Peyer's patch (tissue), 4 donors: ENCODE results near the gene BOLA1.

Source experiments
- POLR2A ChIP-seq, 2 donors: fragments of 450-650 bp; IDR thresholded peaks; one replicate each; pipeline ENCODE4 v1.5.1; 2017; ENCODE audit warnings: antibody characterized with exemption in 2 of 2, mild to moderate bottlenecking in 2 of 2, moderate library complexity in 2 of 2
- TF ChIP-seq, protein P1 (sequence below), 6 experiments: fragments of 450-650 bp in 4 of 6; fragments of 200-600 bp in 2 of 6; sonication (generic) in 1 of 6; IDR thresholded peaks; one replicate each; pipeline ENCODE4 v1.5.1; 2017 to 2019; ENCODE audit warnings: antibody characterized with exemption in 6 of 6, mild to moderate bottlenecking in 3 of 6, moderate library complexity in 1 of 6

DNA sequence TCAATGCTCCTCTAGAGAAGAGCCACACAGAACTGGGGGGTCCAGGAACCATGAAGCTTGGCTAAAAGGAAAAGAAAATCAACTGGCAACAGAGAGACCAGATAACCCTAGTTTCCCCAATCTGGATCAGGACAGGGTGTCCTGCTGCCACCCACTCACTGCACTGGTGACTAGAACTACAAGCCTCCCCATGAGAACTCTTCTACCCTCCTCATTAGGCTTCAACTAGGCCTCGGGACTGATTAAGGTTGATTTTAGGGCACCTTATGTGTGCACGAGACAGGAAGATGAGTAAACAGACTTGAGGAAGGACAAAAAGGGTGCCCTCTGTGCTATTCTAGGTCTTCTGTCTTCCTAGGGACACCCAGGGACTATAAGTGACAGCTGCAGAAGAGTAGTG, 30.5 kb downstream of the BOLA1 start:
- TF ChIP-seq, protein P1, sequence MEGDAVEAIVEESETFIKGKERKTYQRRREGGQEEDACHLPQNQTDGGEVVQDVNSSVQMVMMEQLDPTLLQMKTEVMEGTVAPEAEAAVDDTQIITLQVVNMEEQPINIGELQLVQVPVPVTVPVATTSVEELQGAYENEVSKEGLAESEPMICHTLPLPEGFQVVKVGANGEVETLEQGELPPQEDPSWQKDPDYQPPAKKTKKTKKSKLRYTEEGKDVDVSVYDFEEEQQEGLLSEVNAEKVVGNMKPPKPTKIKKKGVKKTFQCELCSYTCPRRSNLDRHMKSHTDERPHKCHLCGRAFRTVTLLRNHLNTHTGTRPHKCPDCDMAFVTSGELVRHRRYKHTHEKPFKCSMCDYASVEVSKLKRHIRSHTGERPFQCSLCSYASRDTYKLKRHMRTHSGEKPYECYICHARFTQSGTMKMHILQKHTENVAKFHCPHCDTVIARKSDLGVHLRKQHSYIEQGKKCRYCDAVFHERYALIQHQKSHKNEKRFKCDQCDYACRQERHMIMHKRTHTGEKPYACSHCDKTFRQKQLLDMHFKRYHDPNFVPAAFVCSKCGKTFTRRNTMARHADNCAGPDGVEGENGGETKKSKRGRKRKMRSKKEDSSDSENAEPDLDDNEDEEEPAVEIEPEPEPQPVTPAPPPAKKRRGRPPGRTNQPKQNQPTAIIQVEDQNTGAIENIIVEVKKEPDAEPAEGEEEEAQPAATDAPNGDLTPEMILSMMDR (IDR thresholded peaks at IDR 0.05), result no peak
- no peak for TF ChIP-seq POLR2A (IDR thresholded peaks at IDR 0.05)
